ENCODE measurements around the gene GSAP. TPM values are rescaled to one million over a fixed set of nuclear protein-coding genes. Genes with fewer than 3 reads are reported as not detected.

The GSAP gene
- total and polyA plus RNA-seq, 9 of the 15 experiments (the other 6 are each of a cell fraction or from before 2014, with no cell fraction given) = 0.13 TPM; not detected in 8

- no peak for ATAC-seq
- H3K9me1 ChIP-seq (ENCODE audit: control insufficient read depth, insufficient read depth, low read length) = no peaks in the 10 kb centered on the region
Measured at GRCh38 chr7:77354484-77354883, 61.7 kb downstream of the GSAP start.

More at GRCh38 chr7:77354484-77354883, 61.7 kb downstream of the GSAP start:
- H3K4me3 ChIP-seq = no peak overlapping the region
- H2AFZ ChIP-seq (ENCODE audit: low read depth, low read length) = no peak overlapping the region
- FAIRE-seq (no peak), DNase-seq (ENCODE audit: extremely low read depth in 1 of 4, low spot score in 3 of 4) (no peak)
- TF ChIP-seq ESRRB (CRISPR knock-in tag; IDR thresholded peaks at IDR 0.05; ENCODE audit: borderline replicate concordance) (no peak), PML (IDR thresholded peaks at IDR 0.05; ENCODE audit: low read length) (no peak), MTA2 (IDR thresholded peaks at IDR 0.05; ENCODE audit: low read depth) (no peak), NFRKB (IDR thresholded peaks at IDR 0.05; ENCODE audit: low read depth) (no peak), ZNF146 (CRISPR knock-in tag; IDR thresholded peaks at IDR 0.05; ENCODE audit: unreplicated experiment) (no peak), ZNF766 (CRISPR knock-in tag; conservative IDR thresholded peaks at IDR 0.05) (no peak), YBX1 (IDR thresholded peaks at IDR 0.05) (no peak), CXXC5 (CRISPR knock-in tag; IDR thresholded peaks at IDR 0.05) (no peak), ZFP1 (CRISPR knock-in tag; IDR thresholded peaks at IDR 0.05) (no peak), NONO (IDR thresholded peaks at IDR 0.05; ENCODE audit: low read depth in 2 of 2, low read length in 1 of 2) (no peak), DPF2 (IDR thresholded peaks at IDR 0.05) (no peak)
- TF ChIP-seq, protein P1, sequence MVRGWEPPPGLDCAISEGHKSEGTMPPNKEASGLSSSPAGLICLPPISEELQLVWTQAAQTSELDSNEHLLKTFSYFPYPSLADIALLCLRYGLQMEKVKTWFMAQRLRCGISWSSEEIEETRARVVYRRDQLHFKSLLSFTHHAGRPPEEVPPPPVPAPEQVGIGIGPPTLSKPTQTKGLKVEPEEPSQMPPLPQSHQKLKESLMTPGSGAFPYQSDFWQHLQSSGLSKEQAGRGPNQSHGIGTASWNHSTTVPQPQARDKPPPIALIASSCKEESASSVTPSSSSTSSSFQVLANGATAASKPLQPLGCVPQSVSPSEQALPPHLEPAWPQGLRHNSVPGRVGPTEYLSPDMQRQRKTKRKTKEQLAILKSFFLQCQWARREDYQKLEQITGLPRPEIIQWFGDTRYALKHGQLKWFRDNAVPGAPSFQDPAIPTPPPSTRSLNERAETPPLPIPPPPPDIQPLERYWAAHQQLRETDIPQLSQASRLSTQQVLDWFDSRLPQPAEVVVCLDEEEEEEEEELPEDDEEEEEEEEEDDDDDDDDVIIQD (CRISPR knock-in tag; IDR thresholded peaks at IDR 0.05) = no peak
- no peaks in the 10 kb centered on the region for H3K36me3 ChIP-seq (ENCODE audit: control insufficient read depth, insufficient read depth, low read length)
- peaks cover 0 to 6% of the 10 kb centered on the region in 2 experiments; a peak in 1 of 5 replicates for H3K27me3 ChIP-seq (ENCODE audit: control insufficient read depth in 2 of 2, insufficient read depth in 2 of 2, low read length in 2 of 2)
- H3K9ac ChIP-seq (ENCODE audit: insufficient read depth in 1 of 2, low read depth in 2 of 2, low read length in 2 of 2) = no peak overlapping the region
- H3K79me2 ChIP-seq (ENCODE audit: control insufficient read depth, insufficient read depth, low read length) = no peaks in the 10 kb centered on the region
- no TSS peak for BruUV-seq (replicated peaks)
- intact Hi-C loops (cut with micrococcal nuclease) = no loop called here
- H4K20me1 ChIP-seq (replicated peaks; ENCODE audit: control insufficient read depth, insufficient read depth, low read length) = no peaks in the 10 kb centered on the region
- no peak overlapping the region for H3K27ac ChIP-seq (ENCODE audit: extremely low read depth, low read depth, low read length)
- ChIA-PET POLR2A (interaction anchor here (0.6 kb wide), 2 partner anchors 120 to 513 kb away, joined by 3 read pairs; no protein-coding TSS in a partner anchor), CTCF (ENCODE audit: low intra/inter-chr PET ratio) (no interaction called here)
- H3K4me2 ChIP-seq (ENCODE audit: insufficient read depth, low read length) = no peak overlapping the region
- H3K4me1 ChIP-seq (replicated peaks in 1 of 2; ENCODE audit: control insufficient read depth in 2 of 2, insufficient read depth in 2 of 2, low read length in 2 of 2) = no peaks in the 10 kb centered on the region; a peak in 1 of 5 replicates
- 0% methylated on average over 2 of the region's 2 CpGs for WGBS (ENCODE audit: insufficient coverage, low coverage, missing lambda C conversion rate)
- in situ Hi-C loops (cut with MboI) = no loop called here
- no peaks in the 10 kb centered on the region for H3K9me3 ChIP-seq (replicated peaks; ENCODE audit: control insufficient read depth, insufficient read depth, low read depth, low read length)
